CD4-positive, alpha-beta T cell treated with Interleukin-17A for 4 hours (primary cell): ENCODE measurements around the gene MBOAT2.

Source experiments
- DNase-seq: peaks from one replicate; pipeline ENCODE4 v3.0.0-alpha.2; 2020; ENCODE audit warnings: mixed read lengths

The MBOAT2 gene

DNA sequence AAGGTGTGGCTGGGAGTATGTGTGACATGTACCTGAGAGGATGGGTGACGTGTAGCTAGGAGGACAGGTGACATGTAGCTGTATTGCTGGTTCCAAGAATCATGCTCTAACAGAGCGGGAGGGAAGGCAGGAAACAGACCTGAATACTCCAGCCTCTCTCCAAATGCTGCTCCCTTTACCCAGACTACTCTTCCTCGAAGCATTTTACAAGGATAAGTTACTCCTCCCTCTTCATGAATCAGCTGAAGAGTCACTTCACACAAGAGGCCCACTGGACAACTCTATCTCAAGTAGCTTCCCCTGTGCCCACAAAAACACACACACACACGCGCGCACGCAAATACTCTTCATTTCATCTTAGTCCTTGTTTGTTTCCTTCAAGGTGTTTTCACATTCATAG is 113.5 kb downstream of the MBOAT2 start:
- no peak for DNase-seq

DNA sequence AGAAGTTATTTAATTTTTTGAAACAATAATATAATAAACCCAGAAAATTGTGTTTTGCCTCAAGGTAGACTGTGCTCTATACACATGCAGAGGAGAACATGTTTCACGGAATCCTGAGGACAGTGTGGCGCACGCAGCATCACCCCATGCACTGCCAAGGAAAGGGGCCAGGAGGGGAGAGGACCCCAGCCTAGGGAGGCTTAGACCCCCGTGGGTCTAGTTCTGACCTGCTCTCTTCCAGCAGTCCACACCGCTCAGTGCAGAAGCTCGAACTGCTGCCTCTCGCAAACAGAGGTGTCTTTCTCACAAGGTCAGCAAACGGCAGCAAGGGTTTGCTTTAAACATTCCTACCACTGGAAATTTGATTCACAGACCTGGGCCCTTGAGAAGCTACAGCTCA is 114.5 kb downstream of the MBOAT2 start:
- no peak for DNase-seq

DNA sequence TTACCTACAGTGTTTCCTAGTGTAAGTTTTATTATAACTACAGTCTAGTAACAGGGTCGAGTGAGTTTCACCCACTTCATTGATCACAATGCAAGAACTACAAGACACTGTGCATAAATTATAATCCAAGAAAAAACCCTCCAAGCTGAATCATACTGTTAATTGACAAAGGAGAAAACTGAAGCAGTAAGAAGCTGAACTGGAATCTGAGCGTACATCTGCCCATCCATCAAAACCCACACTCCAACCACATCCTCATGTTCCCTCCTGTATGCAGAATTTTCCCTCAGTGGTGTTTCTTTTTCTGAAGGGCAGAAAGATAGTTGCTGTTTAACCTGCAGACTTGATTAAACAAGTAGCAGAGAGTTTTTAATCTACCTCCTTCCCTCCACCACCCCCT is 116.6 kb downstream of the MBOAT2 start:
- no peak for DNase-seq

DNA sequence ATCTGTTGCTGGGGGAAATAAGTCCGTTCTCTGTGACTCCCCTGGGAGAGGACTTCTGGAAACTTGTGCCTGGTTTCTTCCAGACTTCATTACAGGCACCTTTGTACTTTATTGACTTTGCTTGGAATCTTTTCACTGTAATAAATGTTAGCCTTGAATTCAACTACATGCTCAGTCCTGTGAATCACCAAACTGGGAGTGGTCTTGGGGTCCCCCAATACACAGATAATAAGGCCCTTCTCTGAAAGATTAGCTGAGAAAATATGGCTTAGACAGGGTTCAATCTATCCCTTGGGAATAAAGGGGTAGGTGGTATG is 117.3 kb downstream of the MBOAT2 start:
- DNase-seq, result no peak

DNA sequence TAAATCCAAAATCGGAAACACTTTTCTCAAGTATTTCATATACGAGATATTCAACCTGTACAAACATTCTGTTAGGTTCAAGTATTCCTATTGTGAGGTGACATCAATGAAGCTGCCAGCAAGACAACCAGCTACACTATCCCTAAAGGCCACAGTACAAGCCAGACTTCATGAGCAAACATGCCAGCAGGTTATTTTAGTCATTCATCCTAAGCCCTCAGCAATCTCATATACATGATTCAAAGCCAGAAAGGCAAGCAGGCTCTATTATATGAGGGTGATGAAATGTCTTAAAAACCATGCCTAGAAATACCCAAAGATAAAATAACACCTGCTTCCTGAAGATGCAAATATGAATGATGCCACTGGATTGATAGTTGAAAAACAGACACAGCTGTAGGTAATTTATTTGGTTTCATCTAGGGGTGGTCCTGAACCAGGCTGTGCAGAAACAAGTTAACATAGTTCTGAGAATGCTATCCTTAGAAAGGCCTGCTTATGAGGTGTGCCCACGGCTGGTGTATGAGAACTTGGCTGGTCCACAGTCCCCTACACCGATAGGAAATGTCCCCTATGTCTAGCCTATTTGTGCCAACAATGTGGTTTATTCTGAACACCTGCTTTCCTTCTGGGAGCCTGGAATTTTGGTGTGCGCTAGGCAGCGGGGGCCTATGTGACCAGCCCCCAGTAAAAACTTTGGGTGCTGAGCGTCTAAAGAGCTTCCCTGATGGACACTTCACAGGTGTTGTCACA is 117.9 kb downstream of the MBOAT2 start:
- no peak for DNase-seq

DNA sequence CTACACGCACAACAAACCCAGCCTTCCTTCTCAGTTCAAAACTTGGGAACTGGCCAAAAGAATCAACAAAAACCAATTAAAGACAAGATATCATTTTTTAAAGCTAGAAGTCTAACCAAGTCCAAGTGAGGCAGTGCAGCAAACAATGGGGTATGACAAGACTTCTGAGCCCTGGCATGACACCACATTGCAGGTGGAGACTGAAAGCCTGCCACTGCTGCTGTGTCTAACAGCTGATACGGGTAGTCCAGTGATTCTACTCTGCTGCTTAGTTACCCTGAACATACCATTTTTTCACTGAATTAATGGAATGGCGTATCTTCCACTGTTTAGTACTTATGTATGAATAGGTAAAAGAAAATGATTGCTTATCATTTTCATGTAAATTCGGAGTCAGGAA is 118.7 kb downstream of the MBOAT2 start:
- DNase-seq, result no peak

DNA sequence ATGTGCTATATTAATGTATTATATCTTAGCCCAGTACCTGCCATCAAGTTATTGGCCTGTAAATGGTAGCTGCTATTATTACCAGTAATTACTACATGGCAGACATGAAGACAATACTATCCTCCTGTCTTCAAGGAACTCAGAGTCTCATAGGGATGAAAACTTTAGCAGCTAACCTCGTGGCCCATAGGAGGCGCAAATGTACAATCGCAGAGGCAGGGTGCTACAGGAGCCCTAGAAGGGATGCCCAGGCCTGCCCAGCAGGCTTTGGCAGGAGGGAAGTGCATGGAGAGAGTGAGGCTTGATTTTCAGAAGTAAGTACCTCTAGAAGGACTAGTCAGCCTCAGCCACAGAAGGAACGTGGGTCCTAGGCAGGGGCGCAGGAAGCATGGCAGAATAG is 121.4 kb downstream of the MBOAT2 start:
- no peak for DNase-seq

DNA sequence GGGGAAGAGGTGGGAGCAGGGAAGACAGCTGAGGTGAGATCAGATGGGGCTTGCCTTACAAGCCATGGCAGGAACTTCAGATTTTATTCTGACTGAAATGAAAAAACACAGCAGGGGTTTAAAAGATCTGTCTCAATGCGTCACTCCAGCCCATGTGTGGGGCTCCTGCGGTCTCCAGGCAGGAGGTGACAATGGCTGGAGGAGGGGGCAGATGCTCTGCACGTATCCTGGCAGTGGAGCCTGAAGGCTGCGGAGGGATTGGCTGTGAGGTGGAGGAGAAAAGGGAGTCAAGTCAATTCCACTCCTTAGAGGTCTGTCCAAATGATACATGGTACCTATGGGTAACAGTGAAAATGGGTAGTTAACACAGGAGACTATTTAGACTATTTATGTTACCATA is 125.6 kb downstream of the MBOAT2 start:
- DNase-seq, result no peak

GRCh38 chr2:8877332-8877731 is 126.2 kb downstream of the MBOAT2 start:
- no peak for DNase-seq

DNA sequence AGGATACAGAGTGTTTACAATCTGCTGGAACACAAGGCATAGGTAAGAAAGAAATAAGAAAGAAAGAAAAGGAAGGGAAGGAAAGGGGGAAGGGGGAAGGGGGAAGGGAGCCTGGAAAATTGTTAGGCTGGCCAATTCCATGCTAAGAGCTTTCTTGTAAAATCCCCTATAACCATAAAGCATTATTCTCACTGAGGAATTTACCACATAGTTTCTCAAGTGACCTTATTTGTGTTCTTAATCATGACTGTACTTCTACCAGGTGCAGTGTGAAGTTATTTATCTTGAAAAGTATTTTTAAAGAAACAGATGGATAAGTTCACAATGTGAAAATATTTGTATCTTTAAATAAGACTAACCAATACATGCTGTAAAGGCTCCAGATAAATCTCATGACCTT is 126.9 kb downstream of the MBOAT2 start:
- DNase-seq, result no peak

GRCh38 chr2:8872821-8873432 is 130.6 kb downstream of the MBOAT2 start:
- no peak for DNase-seq

DNA sequence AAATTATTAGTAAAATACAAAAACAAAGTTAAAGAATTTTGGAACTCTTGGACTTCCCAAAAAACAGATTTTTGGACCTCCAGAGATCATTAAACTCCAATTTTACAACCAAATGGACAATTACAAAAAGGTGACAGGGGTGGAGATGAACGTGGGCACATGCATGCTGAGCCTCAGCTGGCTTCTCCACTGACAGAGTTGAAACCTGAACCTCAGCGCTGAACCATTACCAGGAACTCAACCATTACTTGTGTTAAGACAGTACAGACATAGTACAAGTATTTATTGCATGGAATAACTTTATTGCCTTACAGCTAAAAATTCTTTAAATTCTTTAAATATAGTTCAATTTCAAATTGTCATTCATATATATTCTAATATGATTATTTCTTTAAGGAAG is 133.0 kb downstream of the MBOAT2 start:
- DNase-seq, result no peak

DNA sequence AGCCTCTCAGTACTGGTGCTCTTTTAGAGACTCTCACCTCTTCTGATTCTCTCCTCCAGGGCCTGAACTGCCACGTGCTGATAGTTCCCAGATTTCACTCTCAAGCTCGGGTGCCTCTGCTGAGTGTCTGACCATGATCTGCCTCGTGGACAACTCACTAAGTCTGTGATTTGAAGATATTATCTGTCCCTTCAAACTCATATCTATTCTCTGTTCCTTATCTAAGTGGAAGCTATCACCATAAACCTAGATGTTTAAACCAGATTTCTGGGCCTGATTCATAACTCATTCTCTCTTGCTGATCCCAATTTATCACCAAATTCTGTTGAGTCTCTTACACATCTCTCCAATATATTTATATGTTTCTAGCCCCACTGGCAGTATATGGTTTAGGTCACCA is 136.1 kb downstream of the MBOAT2 start:
- DNase-seq, result no peak

GRCh38 chr2:8863331-8863953 is 140.0 kb downstream of the MBOAT2 start:
- DNase-seq, result no peak

DNA sequence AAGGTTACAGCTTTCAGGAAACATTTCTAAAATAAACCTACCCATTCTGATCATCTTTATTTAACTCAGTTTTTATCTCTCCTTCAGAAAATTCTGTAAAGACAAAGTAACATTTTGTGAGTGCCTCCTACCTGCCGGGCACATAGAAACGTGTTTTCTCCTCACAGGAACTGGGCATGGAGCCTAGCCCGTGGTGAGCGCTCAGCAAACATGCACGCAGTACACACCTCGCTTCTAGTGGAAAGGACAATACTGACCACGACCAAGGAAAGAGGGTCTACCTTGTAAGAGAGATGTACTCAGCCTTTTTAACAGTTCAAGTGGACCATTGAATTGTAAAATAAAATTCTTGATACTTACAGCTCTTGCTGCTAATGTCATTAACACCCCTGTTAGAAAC is 141.3 kb downstream of the MBOAT2 start:
- no peak for DNase-seq

DNA sequence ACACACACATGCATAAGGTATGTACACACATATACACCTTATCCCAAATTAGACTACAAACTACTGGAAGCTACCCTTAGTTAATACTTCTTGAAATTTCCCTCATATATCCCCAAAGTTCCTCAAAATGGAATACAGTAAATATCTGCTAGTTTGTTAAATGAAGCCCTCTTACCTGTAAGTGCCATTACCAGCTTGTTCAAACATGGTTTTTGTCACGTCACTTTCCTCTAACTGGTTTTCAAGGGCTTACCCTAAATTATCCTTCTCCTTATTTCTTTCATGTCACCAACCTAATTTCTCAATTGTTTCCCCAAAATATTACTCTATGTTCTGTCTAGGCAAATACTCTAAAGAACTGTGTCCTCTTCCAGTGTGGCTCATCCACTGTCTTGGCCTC is 141.7 kb downstream of the MBOAT2 start:
- DNase-seq, result no peak

GRCh38 chr2:8860239-8860638 is 143.2 kb downstream of the MBOAT2 start:
- no peak for DNase-seq

- no peak for DNase-seq
Measured at GRCh38 chr2:8858910-8859309, 144.6 kb downstream of the MBOAT2 start.

GRCh38 chr2:8858264-8858663 is 145.2 kb downstream of the MBOAT2 start:
- no peak for DNase-seq

GRCh38 chr2:8857709-8858108 is 145.8 kb downstream of the MBOAT2 start:
- DNase-seq, result no peak

GRCh38 chr2:8856176-8856575 is 147.3 kb downstream of the MBOAT2 start:
- DNase-seq, result no peak

GRCh38 chr2:8855010-8855409 is 148.5 kb downstream of the MBOAT2 start:
- no peak for DNase-seq

DNA sequence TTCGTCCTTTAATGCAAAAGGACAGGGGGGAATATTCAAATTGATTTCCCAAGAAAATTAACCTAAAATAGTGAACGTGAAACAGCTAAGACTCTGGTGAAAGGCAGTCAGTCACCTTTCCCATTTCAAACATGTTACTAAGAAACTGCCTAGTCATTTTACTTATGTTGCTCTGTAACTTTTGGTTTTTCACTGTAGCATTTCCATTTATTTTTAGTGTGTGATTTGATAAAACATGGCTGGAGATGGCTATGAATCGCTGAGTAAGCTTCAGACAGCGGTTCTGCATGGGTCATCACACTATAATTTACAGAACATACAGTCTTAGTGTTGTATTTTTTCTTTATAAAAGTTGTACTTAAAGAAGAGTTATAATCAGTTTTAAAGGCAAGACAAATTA is 150.1 kb downstream of the MBOAT2 start:
- no peak for DNase-seq

GRCh38 chr2:8851811-8852560 is 151.5 kb downstream of the MBOAT2 start:
- DNase-seq, result no peak
